ENCODE results near the gene TTC17.
"Not testable (repeated sequence)": the region's sequence is repeated elsewhere in the genome, so short reads cannot be mapped to it uniquely, and the experiment has no call there.

Gene TTC17

DNA sequence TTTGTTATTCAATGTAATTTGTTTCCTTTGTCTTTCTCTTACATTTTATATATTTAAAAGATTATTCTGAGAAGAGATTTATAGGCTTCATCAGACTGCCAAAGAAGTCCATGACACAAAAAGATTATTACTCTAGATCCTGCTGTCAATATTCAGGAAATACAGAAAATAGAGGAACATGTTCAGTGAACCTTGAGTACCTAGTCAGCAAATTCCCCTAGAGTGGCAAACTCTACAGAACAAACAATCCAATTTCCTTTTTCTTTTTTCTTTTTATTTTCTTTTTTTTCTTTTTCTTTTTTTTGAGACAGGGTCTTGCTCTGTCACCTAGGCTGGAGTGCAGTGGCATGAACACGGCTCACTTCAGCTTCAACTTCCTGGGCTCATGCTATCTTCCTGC, 23.9 kb downstream of the TTC17 start:
- no peak for DNase-seq (ENCODE audit: low spot score)

DNA sequence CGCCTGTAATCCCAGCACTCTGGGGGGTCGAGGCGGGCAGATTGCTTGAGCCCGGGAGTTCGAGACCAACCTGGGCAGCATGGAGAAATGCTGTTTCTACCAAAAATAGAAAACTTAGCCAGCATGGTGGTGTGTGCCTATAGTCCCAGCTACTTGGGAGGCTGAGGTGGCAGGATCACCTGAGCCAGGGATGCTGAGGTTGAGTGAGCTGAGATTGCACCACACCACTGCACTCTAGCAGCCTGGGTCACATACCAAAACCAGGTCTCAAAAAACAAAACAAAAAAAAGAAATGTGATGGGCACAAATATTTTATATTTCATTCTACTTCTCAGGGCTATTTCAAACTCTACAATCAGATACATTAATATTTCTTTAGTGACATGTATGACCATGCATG, 25.7 kb downstream of the TTC17 start:
- DNase-seq (ENCODE audit: low spot score) = no peak

DNA sequence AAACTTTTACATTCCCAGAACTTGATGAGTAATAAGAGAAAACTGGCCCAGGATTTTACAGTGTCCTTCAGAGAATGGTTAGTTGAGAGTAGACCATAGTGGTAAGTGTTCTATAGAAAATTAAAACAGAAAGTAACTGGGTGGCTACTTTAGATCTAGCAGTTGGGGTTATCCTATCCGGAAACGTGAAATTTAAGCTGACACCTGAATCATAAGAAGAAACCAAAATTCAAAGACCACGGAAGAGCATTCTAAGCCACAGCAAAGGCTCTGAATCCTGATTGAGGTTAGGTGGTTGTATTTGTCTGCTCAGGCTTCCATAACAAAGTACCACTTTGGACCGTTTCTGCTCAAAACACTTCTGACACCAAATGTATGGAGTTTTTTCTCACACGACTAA, 34.0 kb downstream of the TTC17 start:
- no peak for DNase-seq (ENCODE audit: low spot score)

DNA sequence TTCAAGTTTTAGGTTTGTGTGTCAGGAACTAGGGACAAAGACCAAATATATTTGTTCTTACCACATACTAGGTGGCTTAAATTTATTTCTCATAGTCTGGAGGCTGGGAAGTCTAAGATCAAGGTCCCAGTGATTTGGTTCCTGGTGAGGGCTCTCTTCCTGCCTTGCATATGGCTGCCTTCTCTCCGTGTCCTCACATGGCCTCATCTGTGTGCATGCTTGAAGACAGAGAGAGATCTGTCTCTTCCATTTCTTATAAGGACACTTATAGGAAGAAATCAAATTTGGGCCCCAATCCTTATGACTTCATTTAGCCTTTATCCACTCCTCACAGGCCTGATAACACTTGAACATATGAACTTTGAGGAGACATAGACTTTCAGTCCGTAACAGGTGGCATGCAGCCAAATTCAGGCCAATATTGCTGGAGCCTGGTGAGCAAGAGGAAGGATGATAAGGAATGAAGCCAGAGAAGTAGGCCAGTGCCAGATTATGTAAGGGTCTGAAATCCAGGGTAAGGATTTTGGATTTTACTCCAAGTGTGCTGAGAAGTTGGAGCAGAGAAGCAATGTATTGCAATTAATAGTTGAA, 35.1 kb downstream of the TTC17 start:
- no peak for DNase-seq (ENCODE audit: low spot score)

DNA sequence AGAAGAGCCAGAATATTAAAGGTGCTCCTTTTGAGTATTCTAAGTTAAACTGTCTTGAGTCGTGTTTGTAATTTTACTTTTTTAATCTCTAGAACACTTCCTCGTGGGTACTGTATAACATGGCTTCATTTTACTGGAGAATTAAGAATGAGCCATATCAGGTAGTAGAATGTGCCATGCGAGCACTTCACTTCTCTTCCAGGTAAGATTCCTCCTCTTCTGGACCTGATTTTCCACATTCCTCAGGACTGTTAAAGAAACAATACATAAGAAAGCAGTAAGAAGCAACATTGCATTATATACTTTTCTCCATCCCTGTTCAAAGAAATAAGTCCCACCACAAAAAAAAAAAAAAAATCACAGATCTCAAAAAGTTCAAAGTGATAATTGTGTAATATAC, 37.9 kb downstream of the TTC17 start:
- DNase-seq (ENCODE audit: low spot score) = no peak

DNA sequence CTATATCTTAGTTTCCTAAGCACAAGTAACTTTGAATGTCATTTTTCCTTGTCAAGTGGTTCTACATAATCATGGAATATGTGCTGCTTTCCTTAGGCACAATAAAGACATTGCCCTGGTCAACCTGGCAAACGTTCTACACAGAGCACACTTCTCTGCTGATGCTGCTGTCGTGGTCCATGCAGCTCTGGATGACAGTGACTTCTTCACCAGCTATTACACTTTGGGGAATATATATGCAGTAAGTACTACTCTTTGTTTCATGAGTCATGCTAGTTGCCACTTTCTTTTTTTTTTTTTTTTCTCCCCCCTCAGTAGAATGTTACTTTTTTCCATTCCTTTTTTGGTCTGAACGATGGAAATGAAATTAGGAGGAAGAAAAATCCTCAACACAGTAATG, 38.5 kb downstream of the TTC17 start:
- DNase-seq (ENCODE audit: low spot score) = no peak

DNA sequence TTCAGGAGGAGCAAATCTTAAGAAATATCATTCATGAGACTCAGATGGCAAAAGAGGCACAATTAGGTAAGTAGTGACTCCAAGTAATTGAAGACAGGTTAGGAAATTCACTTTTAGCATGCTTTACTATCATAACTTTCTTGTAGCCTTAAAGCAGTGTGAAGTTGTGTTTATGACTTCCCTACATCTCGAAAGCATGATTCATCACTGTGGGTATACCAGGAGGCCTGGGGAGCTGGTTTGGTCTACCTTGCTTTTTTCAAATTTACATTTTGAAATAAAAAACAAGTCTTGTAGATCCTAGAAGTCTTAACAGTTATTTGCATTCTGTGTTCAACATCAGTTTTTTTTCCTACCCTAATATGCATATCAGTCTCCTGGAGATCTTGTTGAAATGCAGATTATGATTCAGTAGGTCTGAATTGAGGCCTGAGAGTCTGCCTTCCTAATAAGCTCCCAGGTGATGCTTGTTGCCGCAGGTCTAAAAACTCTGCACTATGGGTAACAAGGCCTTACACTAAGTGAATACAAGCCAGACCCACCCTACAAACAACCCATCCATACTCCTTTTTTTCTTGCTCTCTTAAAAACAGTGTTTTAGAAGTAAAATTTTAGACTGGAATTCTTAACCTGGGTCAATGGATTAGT, 41.4 kb downstream of the TTC17 start:
- DNase-seq (ENCODE audit: low spot score) = no peak

DNA sequence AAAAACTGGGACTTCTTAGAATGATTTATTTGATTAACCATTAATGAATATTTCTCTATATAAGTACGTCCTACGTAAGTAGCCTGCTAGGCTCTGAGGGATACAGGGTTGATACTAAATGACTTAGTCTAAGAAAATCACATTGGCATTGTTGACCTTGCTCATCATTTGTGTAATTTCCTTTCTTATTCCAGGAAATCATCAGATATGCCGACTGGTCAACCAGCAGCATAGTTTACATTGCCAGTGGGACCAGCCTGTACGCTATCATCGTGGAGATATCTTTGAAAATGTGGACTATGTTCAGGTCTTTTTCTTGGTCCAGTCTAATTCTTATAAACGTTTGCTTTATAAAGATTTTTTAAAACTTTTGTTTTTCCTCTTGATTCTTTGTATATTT, 42.5 kb downstream of the TTC17 start:
- DNase-seq (ENCODE audit: low spot score) = no peak

DNA sequence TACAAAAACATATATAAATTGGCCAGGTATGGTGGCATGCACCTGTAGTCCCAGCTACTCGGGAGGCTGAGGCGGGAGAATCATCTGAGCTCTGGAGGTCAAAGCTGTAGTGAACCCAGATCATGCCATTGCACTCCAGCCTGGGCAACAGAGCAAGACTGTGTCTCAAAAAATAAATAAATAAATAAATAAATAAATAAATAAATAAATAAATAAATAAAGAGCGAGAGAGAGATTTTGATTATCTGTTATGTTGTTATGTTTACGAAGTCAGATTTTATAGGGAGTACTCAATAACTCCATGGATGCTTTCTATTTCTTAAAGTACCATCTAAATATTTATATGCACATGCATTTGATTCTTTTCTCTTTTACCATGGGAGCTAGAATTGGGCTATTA, 43.1 kb downstream of the TTC17 start:
- not testable (repeated sequence) for DNase-seq (ENCODE audit: low spot score)

DNA sequence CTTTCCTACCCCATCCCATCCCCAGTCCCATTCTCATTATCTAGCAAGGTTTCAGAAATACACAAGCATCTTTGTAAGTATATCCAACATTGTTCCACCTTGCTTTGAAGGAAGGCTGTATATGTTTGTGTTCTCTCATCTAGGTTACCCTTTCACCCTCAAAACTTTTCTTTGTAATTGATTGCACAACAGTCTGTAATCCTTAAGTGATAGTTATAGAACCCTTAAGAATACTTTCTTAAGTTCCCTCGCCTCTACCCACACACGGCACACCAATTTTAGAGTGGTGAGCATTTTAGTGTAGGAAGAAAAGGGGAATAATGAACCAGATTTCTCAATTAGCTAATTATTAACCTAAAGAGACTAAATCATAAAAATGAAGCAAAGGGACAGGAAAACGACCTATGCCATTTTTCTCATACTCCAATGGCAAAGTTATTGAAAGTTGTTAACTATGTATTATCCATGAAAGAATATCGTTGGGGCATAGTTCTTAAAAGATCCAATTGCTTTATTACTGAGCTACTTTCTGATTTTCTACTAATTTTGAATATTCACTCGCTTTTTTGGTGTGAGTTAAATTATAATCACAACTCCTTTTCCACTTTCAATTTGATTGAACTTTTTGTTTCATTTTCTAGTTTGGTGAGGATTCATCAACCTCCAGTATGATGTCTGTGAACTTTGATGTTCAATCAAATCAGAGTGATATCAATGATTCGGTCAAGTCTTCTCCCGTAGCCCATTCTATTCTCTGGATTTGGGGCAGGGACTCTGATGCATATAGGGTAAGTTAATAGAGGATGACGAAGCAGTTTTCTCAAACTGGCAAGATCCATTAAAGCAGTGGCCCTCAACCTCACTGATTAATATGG, 44.9 kb downstream of the TTC17 start:
- DNase-seq (ENCODE audit: low spot score) = no peak

DNA sequence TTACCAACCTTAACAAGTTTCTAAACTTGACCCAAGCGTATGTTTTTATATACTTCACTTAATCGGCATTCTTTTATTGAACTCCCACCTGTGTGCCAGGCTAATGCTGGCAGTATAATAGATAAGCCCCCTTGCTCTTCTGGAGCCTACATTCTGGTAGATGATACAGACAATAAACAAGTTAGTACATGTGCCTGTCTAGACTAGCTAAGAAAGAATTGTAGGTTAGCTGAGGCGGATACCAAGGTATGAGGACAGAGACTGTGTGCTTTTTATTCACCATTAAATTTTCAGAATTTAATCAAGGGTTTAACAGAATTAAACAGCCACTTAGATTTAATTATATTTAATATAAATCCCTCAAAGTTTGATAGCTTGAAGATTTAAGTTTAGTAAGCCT, 45.7 kb downstream of the TTC17 start:
- DNase-seq (ENCODE audit: low spot score) = no peak

DNA sequence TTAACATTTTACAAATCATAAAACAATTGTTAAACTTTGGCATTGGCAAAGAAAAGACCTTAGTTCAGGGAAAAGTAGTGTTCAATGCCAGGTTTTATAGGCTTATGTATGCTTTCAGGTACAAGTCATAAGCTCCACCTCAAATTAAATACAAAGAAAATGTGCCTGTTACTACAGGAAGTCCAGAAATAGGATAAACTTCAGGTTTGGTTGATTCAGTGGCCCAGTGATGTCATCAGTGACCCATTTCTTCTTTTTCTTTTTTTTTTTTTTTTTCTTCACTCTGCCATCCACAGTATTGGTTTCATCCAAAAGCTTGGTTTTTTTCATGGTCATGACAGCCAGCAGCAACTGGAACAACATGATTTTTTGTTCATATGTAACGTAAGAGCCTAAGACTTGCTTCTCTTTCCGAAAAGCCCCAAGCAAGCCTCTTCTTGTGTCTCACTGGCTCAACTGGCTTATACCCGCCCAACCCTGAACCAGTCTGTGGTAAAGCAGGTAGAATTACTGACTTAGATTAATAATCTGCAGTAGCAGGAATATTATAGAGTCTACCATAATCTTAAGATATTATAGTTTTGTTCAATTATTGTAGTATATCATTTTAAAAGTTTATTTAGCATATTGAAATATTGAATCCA, 46.2 kb downstream of the TTC17 start:
- DNase-seq (ENCODE audit: low spot score) = no peak

DNA sequence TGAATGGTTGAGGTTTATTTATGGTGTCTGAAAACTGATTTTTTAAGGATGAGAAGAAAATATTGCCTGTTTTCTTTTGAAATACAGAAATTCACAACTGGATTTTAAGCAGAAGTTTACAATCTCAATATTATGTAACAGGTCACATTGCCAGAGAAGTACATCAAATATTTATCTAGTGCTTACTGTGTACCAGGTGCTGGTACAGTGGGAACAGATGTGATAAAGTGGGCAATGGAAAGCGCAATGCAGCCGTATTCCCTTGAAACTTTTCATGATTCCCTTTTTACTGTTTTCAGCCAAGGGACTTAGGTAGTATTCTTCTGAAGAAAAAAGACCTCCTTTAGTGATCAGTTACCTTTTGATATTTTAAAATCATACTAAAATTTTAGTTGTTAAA, 49.6 kb downstream of the TTC17 start:
- DNase-seq (ENCODE audit: low spot score) = no peak

DNA sequence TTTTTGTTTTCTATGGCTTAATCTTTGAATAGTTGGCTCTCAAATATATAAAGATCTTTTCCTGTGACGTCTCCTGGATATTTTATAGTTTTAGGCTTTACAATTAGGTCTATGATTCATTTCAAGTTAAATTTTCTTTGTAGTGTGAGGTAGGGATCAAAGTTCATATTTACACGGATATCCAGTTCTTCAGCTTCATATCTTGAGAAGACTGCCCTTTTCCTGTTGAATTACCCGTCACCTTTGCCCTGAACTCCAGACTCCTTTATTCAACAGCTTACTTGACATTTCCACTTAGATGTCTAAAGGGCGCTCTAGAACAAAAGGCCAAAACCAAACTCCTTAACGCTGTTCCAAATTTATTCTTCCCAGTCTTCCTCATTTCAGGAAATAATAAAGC, 51.7 kb downstream of the TTC17 start:
- DNase-seq (ENCODE audit: low spot score) = no peak

DNA sequence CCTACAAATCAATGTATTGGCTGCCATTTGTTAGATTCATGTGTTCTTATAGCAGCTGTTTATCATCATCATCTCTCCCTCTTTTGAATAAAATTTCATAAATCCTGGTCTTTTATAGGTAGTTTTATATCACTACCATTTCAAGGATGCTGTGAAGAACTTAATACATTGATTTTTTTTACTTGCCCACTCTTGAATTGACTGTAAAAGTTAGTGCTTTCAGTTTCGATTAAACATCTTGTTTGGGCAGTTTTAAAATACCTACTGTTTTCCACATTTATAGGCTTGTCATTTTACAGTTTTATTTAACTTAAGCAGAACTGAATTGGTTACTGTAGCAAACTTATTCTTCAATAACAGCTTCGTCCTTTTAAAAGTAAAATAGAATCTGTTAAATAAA, 59.5 kb downstream of the TTC17 start:
- DNase-seq (ENCODE audit: low spot score) = no peak

DNA sequence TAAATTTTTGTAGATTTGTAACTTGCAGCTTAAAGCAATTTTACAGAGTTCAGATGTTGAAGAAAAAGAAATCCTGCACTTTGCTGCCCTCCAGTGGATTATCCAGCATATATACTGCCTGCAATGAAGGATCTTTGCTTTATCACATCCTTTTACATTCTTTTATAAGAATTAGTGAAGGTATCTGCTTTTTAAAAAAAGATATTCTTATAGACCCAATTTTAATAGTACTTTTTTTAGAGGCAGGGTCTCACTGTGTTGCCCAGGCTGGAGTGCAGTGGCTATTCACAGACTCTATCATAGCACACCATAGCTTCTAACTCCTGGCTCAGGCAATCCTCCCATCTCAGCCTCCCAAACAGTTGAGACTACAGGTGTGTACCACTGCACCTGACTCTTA, 60.7 kb downstream of the TTC17 start:
- peak; percentile 20 for DNase-seq (ENCODE audit: low spot score)

DNA sequence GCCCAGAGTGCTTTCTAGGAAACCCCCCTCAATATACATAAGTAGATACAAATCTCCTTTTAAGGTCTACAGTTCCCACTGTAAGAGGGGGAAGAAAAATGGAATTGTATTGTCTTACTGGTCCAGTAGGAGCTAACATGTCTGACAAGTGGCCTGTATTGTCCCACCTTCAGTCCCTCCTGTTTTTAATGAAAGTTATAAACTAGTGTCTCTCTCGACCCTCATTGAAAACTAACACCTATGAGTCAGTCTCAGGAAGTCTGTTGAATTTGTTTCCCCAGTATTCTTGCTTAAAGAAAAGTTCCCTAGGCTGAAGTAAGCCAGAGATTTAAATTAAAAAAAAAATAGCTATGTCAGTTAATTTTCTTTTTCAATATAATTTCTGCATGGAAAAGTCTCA, 69.3 kb downstream of the TTC17 start:
- no peak for DNase-seq (ENCODE audit: low spot score)

DNA sequence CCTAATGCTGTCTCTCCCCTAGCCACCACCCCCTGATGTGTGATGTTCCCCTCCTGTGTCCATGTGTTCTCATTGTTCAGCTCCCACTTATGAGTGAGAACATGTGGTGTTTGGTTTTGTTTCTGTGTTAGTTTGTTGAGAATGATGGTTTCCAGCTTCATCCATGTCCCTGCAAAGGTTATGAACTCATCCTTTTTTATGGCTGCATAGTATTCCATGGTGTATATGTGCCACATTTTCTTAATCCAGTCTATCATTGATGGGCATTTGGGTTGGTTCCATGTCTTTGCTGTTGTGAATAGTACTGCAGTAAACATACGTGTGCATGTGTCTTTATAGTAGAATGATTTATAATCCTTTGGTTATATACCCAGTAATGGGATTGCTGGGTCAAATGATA, 72.2 kb downstream of the TTC17 start:
- not testable (repeated sequence) for DNase-seq (ENCODE audit: low spot score)

DNA sequence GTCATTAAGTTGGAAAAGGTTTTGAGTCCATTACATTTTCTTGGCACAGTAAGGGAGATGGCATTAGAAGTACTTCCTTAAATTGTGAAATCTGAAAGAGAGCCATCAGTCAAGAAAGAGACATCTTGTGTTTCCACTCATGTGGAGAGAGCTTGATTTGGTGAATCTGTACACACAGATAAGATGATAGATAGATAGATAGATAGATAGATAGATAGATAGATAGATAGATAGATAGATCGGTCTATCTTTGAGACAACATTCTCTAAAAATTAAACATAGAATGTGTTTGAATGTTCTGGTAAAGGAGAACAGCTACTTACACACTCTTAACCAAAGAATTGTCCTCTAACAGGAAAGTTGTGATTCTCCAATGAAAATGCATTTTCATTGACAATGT, 76.2 kb downstream of the TTC17 start:
- no peak for DNase-seq (ENCODE audit: low spot score)

DNA sequence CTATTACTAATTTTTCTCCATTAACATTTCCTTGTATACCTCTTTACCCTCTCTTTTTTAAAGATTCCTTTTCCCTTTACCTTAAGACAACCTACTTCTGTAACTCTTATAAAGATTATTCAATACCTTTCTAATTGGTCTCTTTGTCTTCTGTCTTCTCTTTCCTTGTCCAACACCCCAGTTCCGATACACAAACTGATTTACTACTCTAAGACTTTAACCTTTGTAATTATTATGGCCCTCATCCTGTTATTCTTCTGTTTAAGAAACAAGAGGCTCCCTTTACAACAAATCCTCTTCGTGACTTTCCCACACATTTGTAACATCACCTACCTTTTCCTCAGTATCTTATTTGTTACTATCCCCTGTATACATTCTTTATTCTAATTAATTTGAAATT, 81.8 kb downstream of the TTC17 start:
- DNase-seq (ENCODE audit: low spot score) = no peak

DNA sequence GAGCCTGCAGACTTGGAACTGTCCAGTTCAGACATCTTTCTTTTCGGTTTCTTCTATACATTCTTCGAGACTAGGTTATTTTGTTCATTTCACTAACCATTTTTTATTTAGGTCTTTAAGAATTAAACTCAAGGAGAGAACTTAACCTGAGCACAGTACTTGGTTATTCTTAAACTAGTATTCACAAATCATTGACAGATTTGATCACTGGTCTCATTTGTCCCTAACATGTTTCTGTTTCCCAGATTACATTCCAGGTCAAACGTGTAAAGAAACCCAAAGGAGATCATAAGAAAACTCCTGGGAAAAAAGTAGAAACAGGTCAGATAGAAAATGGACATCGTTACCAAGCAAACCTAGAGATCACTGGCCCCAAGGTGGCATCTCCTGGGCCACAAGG, 85.1 kb downstream of the TTC17 start:
- no peak for DNase-seq (ENCODE audit: low spot score)

DNA sequence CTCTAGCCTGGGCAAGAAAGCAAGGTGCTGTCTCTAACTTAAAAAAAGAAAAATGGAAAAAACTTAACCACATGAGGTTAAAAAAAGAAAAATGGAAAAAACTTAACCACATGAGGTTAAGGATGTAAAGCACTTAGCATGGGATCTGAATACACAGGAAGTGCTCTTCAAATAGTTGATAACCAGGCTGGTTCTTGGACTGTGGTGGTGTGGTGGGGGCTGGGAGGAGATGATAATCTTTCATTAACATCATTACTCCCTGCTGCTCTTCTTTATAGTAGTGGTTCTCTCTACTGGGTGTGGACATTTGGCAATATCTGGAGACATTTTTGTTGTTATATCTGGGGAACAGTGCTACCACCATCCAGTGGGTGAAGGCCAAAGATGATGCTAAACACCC, 88.4 kb downstream of the TTC17 start:
- DNase-seq (ENCODE audit: low spot score) = no peak

DNA sequence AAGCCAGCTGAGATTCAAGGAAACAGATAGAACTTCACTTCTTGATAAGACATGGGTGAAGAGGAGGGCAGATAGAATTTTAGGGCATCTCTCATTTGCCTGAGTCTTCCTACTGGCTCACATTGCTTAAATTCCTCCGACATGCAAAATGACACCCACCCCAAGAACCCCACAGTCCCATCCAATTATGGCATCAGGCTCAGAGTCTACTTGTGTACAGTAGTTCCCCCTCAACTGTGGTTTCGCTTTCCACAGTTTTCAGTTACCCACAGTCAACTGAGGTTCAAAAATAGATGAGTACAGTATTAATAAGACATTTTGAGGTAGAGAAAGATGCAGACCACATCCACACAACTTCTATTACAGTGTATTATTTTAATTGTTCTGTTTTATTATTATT, 99.8 kb downstream of the TTC17 start:
- no peak for DNase-seq (ENCODE audit: low spot score)
